Lower leg skin (tissue), 3 donors: ENCODE results near the gene PLK5.

ENCODE experiments used
- POLR2A ChIP-seq, 2 donors: fragments of 450-650 bp; IDR thresholded peaks; one replicate each; pipeline ENCODE4 v1.6.1; 2016 to 2017; ENCODE audit warnings: antibody characterized with exemption in 2 of 2, mild to moderate bottlenecking in 1 of 2, moderate library complexity in 1 of 2
- TF ChIP-seq, protein P1 (sequence below), 3 donors: fragments of 450-650 bp; IDR thresholded peaks; one replicate each; pipeline ENCODE4 v1.5.1; 2016; ENCODE audit warnings: antibody characterized with exemption in 3 of 3, mild to moderate bottlenecking in 3 of 3, moderate library complexity in 2 of 3

DNA sequence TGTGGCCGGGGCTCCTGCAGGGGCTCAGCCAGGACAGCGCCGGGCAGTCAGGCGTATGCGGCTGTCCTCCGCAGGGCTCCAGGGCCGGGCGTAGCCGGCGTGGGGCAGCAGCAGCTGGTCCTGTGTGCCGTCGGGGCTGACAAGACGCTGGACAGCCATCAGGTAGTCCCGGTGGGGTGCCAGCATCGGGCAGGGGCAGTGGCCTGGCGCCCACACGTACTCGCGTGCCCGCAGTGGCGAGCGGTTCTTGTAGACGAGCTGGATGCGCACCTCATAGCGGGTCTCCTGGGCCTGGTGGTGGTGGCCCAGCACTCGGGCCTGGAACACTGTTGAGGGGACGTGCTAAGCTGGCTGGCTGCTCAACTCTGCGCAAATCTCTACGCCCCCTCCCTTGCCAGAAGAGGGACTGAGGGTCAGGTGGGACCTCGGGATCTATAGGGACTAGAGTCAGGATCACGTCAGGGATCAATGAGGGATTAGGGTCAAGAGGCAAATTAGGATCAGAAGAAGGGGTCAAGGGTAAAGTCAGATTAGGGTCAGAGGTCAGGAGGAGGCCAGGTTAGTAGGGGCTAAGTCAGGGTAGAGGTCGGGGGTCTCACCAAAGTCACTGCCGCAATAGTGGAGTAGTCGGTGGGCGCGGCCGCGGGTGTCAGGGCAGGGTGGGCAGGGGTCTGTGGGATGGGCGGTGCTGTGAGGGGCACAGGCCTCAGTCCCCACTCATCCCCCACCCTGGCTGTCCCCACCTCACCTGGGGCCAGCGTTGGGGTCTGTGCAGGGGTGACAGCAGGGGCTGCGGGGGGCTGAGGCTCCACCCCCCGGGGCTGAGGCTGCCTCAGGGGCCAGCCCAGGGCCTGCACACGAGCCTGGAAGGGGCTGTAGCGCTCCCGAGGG lies 17.6 kb upstream of the PLK5 start:
- TF ChIP-seq, protein P1, sequence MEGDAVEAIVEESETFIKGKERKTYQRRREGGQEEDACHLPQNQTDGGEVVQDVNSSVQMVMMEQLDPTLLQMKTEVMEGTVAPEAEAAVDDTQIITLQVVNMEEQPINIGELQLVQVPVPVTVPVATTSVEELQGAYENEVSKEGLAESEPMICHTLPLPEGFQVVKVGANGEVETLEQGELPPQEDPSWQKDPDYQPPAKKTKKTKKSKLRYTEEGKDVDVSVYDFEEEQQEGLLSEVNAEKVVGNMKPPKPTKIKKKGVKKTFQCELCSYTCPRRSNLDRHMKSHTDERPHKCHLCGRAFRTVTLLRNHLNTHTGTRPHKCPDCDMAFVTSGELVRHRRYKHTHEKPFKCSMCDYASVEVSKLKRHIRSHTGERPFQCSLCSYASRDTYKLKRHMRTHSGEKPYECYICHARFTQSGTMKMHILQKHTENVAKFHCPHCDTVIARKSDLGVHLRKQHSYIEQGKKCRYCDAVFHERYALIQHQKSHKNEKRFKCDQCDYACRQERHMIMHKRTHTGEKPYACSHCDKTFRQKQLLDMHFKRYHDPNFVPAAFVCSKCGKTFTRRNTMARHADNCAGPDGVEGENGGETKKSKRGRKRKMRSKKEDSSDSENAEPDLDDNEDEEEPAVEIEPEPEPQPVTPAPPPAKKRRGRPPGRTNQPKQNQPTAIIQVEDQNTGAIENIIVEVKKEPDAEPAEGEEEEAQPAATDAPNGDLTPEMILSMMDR (IDR thresholded peaks at IDR 0.05): no peak
- no peak for TF ChIP-seq POLR2A (IDR thresholded peaks at IDR 0.05)
